Stimulated activated memory B cell treated with anti-CD40 and anti-IgM and Interleukin-4, amounts not matched to agents 10 μg/mL and 1 μg/mL and 100 μg/mL, for 72 hours (primary cell): ENCODE data around the gene INAFM1.
"Not testable (repeated sequence)": the region's sequence is repeated elsewhere in the genome, so short reads cannot be mapped to it uniquely, and the experiment has no call there.

Experiments used
- ATAC-seq: fragments of 150-1000 bp; cut with Tn5 transposase; 2 replicates; pipeline ENCODE4 v1.10.0; 2021
- H3K27ac Mint-ChIP-seq: one replicate; pipeline ENCODE4 v1.8.0; 2022; ENCODE audit warnings: mild to moderate bottlenecking, mixed read lengths
- H3K27me3 Mint-ChIP-seq: one replicate; pipeline ENCODE4 v1.8.0; 2022; ENCODE audit warnings: mixed read lengths
- H3K36me3 Mint-ChIP-seq: one replicate; pipeline ENCODE4 v1.8.0; 2022; ENCODE audit warnings: mixed read lengths
- H3K4me1 Mint-ChIP-seq: one replicate; pipeline ENCODE4 v1.8.0; 2022; ENCODE audit warnings: mixed read lengths
- H3K4me3 Mint-ChIP-seq: one replicate; pipeline ENCODE4 v1.8.0; 2022; ENCODE audit warnings: mild to moderate bottlenecking, moderate library complexity, mixed read lengths
- H3K9me3 Mint-ChIP-seq: one replicate; pipeline ENCODE4 v1.8.0; 2022; ENCODE audit warnings: mixed read lengths

The INAFM1 gene

DNA sequence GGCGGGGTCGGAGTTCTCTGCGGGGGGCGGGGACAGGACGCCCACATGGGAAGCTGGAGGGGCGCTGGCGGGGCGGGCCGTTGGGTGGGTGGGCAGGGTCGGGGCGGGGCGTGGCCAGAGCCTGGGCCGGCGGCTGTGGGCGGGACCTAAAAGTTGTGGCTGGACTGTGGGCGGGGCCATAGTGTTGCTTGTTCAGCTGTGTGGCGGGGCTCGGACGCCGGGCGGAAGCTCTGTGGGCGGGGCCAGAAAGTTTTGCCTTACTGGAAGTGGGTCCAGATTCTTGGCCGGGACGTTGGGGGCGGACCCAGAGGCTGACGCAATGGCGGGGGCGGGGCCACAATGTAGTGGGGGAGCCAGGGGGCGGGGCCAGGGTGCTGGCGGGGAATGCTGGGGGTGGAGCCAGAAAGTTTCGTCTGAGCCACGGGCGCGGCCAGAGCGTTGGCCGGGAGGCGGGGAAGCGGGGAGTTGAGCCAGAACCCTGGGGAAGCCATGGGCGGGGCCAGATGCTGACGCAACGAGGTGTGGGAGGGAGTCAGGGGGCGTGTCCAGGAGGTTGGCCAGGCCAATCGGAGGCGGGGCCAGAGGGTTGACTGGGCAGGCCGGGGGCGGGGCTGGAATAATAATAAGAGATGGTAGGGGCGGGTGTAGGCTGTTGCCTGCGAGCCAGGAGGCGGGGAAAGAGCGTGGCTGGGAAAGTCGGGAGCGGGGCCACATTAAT lies 17.8 kb upstream of the INAFM1 start:
- H3K27me3 Mint-ChIP-seq: no peaks in the 10 kb centered on the region
- peak; percentile 94 for ATAC-seq
- no peaks in the 10 kb centered on the region for H3K9me3 Mint-ChIP-seq
- peak overlapping the region; percentile 94 for H3K27ac Mint-ChIP-seq
- peak overlapping the region; percentile 89 for H3K4me3 Mint-ChIP-seq
- H3K36me3 Mint-ChIP-seq: peaks cover 37% of the 10 kb centered on the region
- H3K4me1 Mint-ChIP-seq: peaks cover 41% of the 10 kb centered on the region

DNA sequence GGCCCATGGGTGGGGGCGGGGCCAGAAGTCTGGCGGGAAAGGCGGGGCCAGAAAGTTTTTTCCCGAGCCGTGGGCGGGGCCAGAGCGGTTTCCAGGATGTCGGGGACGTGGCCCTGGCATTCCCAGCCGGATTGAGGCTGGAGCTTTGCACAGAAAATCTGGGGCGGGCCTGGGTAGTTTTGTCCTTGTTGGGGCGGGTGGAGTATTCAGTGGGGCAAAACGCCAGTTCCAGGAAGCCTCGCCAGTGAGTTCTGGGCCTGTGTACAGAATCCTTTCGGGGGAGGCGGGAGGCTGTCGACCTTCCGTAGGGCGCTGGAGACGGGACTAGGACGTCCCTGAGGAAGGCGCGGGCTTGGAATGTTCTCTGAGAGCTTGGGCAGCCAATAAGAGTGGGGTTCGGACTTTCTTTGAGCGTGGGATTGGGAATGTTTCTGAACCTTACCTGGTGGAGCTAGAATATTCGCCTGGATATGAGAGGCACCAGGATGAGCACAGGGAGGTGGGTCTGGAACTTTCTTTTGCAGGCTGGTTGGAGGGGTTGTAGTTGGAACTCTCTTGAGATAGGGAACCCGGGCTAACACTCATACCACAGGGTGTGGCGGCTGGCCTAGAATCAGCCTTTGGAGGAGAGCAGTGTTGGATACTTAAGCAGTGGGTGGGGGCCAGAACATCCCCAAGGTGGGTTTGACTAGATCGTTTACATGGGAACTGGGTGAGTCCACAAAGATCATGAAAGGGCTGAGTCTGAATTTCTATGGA lies 17.1 kb upstream of the INAFM1 start:
- H3K27ac Mint-ChIP-seq: peak overlapping the region; percentile 94
- H3K4me3 Mint-ChIP-seq: peak overlapping the region; percentile 89
- no peak for ATAC-seq
- peaks cover 43% of the 10 kb centered on the region for H3K36me3 Mint-ChIP-seq
- no peaks in the 10 kb centered on the region for H3K9me3 Mint-ChIP-seq
- peaks cover 47% of the 10 kb centered on the region for H3K4me1 Mint-ChIP-seq
- no peaks in the 10 kb centered on the region for H3K27me3 Mint-ChIP-seq

DNA sequence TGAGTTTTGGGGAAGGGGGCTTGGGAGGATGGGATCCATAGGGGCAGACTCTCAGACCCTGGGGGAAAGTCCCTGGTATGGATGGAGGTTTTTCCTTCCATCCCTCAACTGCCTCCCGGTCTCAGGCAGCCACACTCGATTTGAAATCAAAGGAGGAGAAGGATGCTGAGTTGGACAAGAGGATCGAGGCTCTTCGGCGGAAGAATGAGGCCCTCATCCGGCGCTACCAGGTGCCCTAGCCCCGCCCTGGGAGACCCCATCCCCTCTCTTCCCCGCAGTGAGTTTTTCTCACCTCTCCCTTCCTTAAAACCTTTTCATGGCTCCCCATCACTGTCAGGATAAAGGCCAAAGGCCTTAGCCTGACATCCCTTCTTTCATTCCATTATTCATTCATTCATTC lies 16.3 kb upstream of the INAFM1 start:
- Mint-ChIP-seq H3K27me3 (no peaks in the 10 kb centered on the region), H3K9me3 (no peaks in the 10 kb centered on the region), H3K36me3 (peaks cover 43% of the 10 kb centered on the region), H3K4me1 (peaks cover 52% of the 10 kb centered on the region), H3K4me3 (peak overlapping the region; percentile 24), H3K27ac (peak overlapping the region; percentile 20)
- ATAC-seq: no peak

DNA sequence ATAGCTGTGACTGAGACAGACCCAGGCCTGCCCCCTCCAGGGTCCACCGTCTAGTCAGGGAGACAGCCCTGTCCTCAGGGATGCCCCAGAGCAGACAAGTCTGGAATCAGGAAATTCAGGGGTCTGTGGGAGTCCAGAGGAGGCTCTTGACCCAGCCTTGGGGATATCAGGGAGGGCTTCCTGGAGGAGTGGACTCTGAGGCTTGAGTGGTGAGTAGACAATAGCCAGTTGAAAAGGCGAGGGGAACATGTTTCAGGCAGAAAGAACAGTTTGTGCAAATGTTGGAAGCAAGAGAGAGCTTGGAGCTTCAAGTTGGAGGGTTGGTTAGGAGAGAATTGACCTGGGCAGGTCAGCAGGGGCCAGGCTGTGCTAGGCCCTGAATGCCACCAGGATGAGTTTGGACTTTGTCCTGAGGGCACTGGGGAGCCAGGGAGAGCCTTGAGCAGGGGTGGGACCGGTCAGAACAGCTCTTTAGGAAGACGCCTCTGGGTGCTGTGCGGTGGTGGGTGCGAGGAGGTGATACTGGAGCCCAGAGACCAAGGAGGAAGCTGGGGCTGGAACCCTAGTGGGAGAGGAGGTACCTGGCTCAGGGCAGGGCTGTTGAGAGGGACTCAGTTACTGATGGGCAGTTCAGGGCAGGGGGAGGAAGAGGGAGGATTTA lies 15.7 kb upstream of the INAFM1 start:
- H3K9me3 Mint-ChIP-seq: no peaks in the 10 kb centered on the region
- no peaks in the 10 kb centered on the region for H3K27me3 Mint-ChIP-seq
- H3K4me3 Mint-ChIP-seq: peak overlapping the region; percentile 24
- ATAC-seq: no peak
- H3K4me1 Mint-ChIP-seq: peaks cover 52% of the 10 kb centered on the region
- H3K27ac Mint-ChIP-seq: peak overlapping the region; percentile 20
- peaks cover 45% of the 10 kb centered on the region for H3K36me3 Mint-ChIP-seq

DNA sequence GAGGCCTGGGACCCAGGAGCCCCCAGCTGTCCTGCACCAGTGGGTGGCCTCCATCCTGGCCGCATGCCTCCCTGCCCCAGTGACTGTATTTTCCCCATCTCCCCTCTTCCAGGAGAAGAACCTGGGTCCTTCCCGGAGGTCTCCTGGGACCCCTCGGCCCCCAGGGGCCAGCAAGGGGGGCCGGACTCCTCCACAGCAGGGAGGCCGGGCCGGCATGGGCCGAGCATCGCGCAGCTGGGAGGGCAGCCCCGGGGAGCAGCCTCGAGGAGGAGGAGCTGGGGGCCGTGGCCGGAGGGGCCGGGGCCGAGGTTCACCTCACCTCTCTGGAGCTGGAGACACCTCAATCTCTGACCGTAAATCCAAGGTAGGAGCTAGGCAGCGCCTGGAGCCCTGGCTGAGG lies 14.2 kb upstream of the INAFM1 start:
- peak overlapping the region; percentile 42 for H3K27ac Mint-ChIP-seq
- H3K9me3 Mint-ChIP-seq: no peaks in the 10 kb centered on the region
- no peak for ATAC-seq
- H3K36me3 Mint-ChIP-seq: peaks cover 55% of the 10 kb centered on the region
- H3K4me3 Mint-ChIP-seq: no peak overlapping the region
- no peaks in the 10 kb centered on the region for H3K27me3 Mint-ChIP-seq
- H3K4me1 Mint-ChIP-seq: peaks cover 52% of the 10 kb centered on the region

DNA sequence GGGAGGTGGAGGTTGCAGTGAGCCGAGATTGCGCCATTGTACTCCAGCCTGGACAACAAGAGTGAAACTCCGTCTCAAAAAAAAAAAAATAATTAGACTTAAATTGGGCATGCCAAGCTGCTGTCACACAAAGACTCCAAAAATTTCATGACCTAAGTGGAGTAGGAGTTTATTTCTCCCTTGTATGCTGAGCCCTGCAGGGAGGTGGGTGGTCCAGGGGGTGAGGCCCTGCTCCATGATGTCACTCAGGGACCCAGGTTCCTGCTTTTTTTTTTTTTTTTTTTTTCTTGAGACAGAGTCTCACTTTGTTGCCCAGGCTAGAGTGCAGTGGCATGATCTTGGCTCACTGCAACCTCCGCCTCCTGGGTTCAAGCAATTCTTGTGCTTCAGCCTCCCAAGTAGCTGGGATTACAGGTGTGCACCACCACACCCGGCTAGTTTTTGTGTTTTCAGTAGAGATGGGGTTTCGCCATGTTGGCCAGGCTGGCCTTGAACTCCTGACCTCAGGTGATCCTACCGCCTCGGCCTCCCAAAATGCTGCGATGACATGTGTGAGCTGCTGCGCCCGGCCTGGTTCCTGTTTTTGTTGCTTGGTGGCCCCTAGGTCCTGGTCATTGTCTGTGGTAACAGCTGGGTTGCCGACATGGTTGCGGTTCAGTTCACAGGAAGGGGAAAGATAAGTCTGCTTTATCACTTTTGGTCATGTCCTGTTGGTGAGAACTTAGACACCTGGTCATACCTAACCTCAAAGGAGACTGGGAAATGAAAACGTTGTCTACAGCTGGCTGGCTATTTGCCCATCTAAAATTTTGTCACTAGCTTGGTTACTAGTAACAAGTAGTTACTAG lies 12.5 kb upstream of the INAFM1 start:
- H3K27ac Mint-ChIP-seq: peak overlapping the region; percentile 87
- H3K4me1 Mint-ChIP-seq: peaks cover 45% of the 10 kb centered on the region
- peak overlapping the region; percentile 16 for H3K4me3 Mint-ChIP-seq
- peak; percentile 95 for ATAC-seq
- peaks cover 69% of the 10 kb centered on the region for H3K36me3 Mint-ChIP-seq
- H3K9me3 Mint-ChIP-seq, H3K27me3 Mint-ChIP-seq: not testable (repeated sequence)

DNA sequence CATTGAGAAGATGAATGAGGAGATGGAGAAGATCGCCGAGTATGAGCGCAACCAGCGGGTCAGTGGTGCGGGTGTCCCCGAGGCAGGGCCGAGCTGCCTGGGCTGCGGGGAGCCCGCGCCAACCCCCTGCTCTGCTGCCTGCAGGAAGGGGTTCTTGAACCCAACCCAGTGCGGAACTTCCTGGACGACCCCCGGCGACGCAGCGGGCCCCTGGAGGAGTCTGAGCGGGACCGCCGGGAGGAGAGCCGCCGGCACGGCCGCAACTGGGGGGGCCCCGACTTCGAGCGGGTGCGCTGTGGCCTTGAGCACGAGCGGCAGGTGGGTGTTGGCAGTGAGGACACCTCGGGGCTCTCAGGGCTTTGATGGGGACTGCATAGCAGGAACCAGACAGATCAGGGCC lies 10.1 kb upstream of the INAFM1 start:
- Mint-ChIP-seq H3K4me1 (peaks cover 25% of the 10 kb centered on the region), H3K4me3 (no peak overlapping the region), H3K36me3 (peaks cover 56% of the 10 kb centered on the region), H3K9me3 (no peaks in the 10 kb centered on the region), H3K27me3 (no peaks in the 10 kb centered on the region), H3K27ac (peak overlapping the region; percentile 37)
- ATAC-seq: no peak

DNA sequence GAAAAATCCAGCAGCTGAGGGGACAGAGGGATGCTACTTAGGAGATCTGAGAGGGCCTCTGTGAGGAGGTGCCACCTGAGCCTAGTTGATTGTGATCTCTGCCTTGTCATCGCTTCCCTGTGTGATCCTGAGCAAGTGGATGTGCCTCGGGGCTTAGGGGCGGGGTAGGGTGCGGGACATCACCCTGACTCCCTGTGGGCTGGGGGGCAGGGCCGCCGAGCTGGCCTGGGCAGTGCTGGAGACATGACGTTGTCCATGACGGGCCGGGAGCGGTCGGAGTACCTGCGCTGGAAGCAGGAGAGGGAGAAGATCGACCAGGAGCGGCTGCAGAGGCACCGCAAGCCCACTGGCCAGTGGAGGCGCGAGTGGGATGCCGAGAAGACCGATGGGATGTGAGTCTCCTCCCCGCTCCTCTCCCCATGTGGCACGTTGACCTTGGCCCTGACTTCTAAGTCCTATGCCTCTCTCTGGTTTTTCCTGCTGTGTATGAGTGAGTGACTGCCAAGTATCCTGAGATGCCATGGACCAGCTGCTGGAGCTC lies 8.2 kb upstream of the INAFM1 start:
- Mint-ChIP-seq H3K27ac (no peak overlapping the region), H3K27me3 (no peaks in the 10 kb centered on the region), H3K9me3 (no peaks in the 10 kb centered on the region), H3K4me3 (no peak overlapping the region), H3K36me3 (peaks cover 57% of the 10 kb centered on the region), H3K4me1 (peaks cover 11% of the 10 kb centered on the region)
- no peak for ATAC-seq

DNA sequence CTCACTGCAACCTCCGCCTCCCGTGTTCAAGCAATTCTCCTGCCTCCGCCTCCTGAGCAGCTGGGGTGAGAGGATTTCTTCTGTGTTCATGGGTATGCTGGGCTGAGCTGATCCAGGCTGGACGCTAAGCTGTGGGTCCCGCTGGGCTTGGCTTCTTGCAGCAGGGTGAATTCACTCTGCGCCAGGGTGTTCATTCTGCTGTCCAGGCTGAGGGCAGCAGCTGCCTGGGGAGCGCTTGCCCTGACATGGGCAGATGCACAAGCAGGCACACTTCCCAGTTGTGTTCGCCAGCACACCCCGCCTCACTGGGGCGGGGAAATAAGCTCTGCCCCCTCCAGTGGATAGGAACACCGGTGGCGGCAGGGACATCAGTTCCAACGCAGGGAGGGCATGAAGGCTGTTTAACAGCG lies 7.3 kb upstream of the INAFM1 start:
- H3K36me3 Mint-ChIP-seq: peaks cover 61% of the 10 kb centered on the region
- no peaks in the 10 kb centered on the region for H3K27me3 Mint-ChIP-seq
- ATAC-seq: no peak
- no peaks in the 10 kb centered on the region for H3K9me3 Mint-ChIP-seq
- H3K27ac Mint-ChIP-seq: no peak overlapping the region
- no peak overlapping the region for H3K4me3 Mint-ChIP-seq
- peaks cover 15% of the 10 kb centered on the region for H3K4me1 Mint-ChIP-seq

DNA sequence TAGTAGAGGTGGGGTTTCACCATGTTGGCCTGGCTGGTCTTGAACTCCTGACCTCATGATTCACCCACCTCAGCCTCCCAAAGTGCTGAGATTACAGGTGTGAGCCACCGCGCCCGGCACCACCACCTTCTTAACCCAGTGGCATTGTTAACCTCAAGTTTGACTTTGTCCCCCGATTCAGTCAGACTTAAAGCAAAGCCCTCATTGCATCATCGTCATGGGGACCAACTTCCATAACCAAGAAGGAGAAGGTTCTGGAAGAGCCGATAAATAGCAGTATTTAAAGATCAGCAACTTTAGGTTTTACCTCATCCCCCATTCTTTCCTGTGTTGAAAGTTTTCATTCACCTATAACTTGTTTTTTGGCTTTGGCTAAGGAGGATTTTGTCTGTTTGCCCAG lies 6.7 kb upstream of the INAFM1 start:
- H3K27me3 Mint-ChIP-seq: no peaks in the 10 kb centered on the region
- no peak overlapping the region for H3K27ac Mint-ChIP-seq
- peaks cover 15% of the 10 kb centered on the region for H3K4me1 Mint-ChIP-seq
- peaks cover 59% of the 10 kb centered on the region for H3K36me3 Mint-ChIP-seq
- H3K9me3 Mint-ChIP-seq: no peaks in the 10 kb centered on the region
- ATAC-seq: no peak
- H3K4me3 Mint-ChIP-seq: no peak overlapping the region

DNA sequence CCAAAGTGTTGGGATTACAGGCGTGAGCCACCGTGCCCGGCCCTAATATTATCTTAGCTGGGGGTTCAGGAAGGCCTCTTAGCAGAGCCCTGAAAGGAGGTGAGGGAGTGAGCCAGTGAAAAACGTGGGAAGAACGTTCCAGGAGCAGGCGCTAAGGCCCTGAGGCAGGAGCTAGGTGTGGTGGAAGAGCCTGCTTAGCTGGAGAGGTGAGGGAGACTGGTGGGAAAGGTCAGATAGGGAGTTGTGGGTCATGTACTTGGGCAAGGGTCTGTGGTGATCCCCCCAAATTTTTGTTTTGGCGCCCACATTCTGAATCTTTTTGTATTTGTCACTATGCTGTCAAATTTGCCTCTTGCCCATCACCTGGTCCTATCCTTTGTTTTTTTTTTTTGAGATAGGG lies 5.1 kb upstream of the INAFM1 start:
- Mint-ChIP-seq H3K27ac (no peak overlapping the region), H3K4me1 (peaks cover 16% of the 10 kb centered on the region), H3K9me3 (no peaks in the 10 kb centered on the region), H3K36me3 (peaks cover 52% of the 10 kb centered on the region), H3K4me3 (no peak overlapping the region), H3K27me3 (no peaks in the 10 kb centered on the region)
- ATAC-seq: no peak

DNA sequence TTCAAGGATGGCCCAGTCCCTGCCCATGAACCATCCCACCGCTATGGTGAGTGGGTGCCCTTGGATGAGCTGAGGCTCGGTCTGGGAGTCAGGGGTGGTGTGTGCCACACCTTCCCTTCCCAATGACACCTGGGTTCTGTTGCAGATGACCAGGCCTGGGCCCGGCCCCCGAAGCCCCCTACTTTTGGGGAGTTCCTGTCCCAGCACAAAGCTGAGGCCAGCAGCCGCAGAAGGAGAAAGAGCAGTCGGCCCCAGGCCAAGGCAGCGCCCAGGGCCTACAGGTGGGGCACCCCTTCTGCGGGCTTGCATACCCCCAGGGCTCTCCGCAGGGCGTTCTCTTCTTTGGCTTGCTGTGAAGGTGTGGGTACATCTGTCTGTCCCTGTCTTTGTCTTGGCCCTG lies 4.3 kb upstream of the INAFM1 start:
- Mint-ChIP-seq H3K27ac (no peak overlapping the region), H3K4me1 (peaks cover 19% of the 10 kb centered on the region), H3K36me3 (peaks cover 48% of the 10 kb centered on the region), H3K4me3 (no peak overlapping the region), H3K27me3 (no peaks in the 10 kb centered on the region), H3K9me3 (no peaks in the 10 kb centered on the region)
- no peak for ATAC-seq

DNA sequence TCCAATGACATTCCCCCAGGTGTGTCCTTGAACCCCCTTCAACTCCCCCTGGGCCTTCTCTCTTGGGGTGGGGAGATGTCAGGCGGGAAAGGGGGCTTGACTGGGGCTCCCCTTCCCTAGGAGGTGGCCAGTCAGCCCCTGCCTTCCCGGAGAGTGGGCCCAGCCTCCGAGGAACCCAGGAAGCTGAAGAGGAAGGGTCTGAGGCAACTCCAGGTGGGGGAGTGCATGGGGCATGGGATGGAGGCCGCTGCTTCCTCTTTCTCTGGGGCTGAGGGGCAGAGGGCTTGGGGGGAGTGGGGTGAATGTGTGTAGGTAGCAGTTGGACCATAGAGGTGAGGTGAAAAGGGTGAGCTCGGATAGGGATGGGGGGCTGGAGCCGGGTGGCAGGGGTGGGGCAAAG lies 2.7 kb upstream of the INAFM1 start:
- peak overlapping the region; percentile 85 for H3K4me3 Mint-ChIP-seq
- H3K27ac Mint-ChIP-seq: peak overlapping the region; percentile 97
- peaks cover 26% of the 10 kb centered on the region for H3K4me1 Mint-ChIP-seq
- no peaks in the 10 kb centered on the region for H3K9me3 Mint-ChIP-seq
- H3K36me3 Mint-ChIP-seq: peaks cover 42% of the 10 kb centered on the region
- no peak for ATAC-seq
- no peaks in the 10 kb centered on the region for H3K27me3 Mint-ChIP-seq

DNA sequence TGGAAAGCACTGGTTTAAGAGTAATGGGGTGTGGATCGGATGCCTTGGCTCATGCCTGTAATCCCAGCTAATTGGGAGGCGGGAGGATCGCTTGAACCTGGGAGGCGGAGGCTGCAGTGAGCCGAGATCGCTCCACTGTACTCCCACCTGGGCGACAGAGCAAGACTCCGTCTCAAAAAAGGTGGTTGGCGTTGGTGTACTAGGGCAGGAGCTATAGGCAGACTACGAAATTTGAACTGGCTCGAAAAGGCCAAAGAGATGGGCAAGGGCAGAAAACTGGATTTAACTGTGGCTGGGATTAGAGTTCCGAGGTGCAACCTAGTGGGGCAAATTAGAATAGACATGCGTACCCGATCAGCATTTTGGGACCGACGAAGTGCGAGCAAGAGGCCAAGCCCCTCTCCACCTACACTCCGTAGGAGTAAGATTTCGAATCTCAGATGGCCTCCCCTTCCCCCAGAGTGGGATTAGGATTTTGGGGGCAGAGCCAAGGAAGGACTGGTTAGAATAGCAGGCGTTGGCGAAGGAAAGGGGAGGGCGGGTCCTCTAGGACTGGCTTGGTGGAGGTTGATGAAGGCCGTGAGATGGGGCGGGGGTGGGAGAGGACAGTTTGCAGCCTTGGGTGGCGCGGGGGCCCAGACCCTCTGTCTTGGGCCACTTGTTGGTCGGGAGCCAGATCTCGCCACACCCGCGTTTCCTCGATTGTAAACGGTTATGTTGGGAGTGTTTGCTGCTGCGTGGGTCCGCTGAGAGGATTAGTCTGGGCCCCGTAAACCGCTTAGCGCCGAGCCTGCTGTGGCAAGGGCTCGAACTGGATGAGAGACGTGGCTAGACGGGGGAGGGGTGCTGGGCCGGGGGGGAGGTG lies 2.0 kb upstream of the INAFM1 start:
- H3K36me3 Mint-ChIP-seq: peaks cover 37% of the 10 kb centered on the region
- peaks cover 29% of the 10 kb centered on the region for H3K4me1 Mint-ChIP-seq
- H3K27ac Mint-ChIP-seq: peak overlapping the region; percentile 97
- H3K4me3 Mint-ChIP-seq: peak overlapping the region; percentile 85
- H3K9me3 Mint-ChIP-seq: no peaks in the 10 kb centered on the region
- ATAC-seq: no peak
- H3K27me3 Mint-ChIP-seq: no peaks in the 10 kb centered on the region
